Hepatocyte (in vitro differentiated cells): ENCODE data around the gene KRT16. TPM values are rescaled to one million over a fixed set of nuclear protein-coding genes. Genes with fewer than 3 reads are reported as not detected.
"Not testable (repeated sequence)": the region's sequence is repeated elsewhere in the genome, so short reads cannot be mapped to it uniquely, and the experiment has no call there.

ENCODE experiments used
- DNase-seq: peaks from one replicate; pipeline ENCODE4 v3.0.0-alpha.2; 2016; ENCODE audit warnings: low spot score
- H2AFZ ChIP-seq: fragments of 200-600 bp; sonication (generic); 2 replicates; pipeline ENCODE4 v1.6.0; 2016; ENCODE audit warnings: antibody characterized with exemption, mild to moderate bottlenecking
- H3K27ac ChIP-seq: fragments of 200-600 bp; sonication (generic); 2 replicates; pipeline ENCODE4 v1.5.1; 2016; ENCODE audit warnings: mild to moderate bottlenecking
- H3K27me3 ChIP-seq: fragments of 200-600 bp; sonication (generic); 2 replicates; pipeline ENCODE4 v1.6.1; 2016
- H3K36me3 ChIP-seq: fragments of 200-600 bp; sonication (generic); replicated peaks from 2 replicates; pipeline ENCODE4 v1.5.1; 2016; ENCODE audit warnings: low read depth; ENCODE audit not compliant: insufficient read depth
- H3K4me1 ChIP-seq: fragments of 200-600 bp; sonication (generic); 2 replicates; pipeline ENCODE4 v1.5.1; 2016; ENCODE audit warnings: mild to moderate bottlenecking, moderate library complexity; ENCODE audit not compliant: insufficient read depth
- H3K4me2 ChIP-seq: fragments of 200-600 bp; sonication (generic); 2 replicates; pipeline ENCODE4 v1.6.0; 2016
- H3K4me3 ChIP-seq: fragments of 200-600 bp; sonication (generic); 2 replicates; pipeline ENCODE4 v1.5.1; 2016; ENCODE audit warnings: mild to moderate bottlenecking
- H3K79me2 ChIP-seq: fragments of 200-600 bp; sonication (generic); 2 replicates; pipeline ENCODE4 v1.6.0; 2017; ENCODE audit warnings: mild to moderate bottlenecking
- H3K9me2 ChIP-seq: fragments of 200-600 bp; sonication (generic); replicated peaks from 2 replicates; pipeline ENCODE4 v1.6.0; 2017; ENCODE audit warnings: mild to moderate bottlenecking; ENCODE audit not compliant: insufficient read depth
- H3K9me3 ChIP-seq: fragments of 200-600 bp; sonication (generic); 2 replicates; pipeline ENCODE4 v1.5.1; 2016; ENCODE audit warnings: low read depth, mild to moderate bottlenecking
- H4K20me1 ChIP-seq: fragments of 200-600 bp; sonication (generic); 2 replicates; pipeline ENCODE4 v1.6.0; 2016; ENCODE audit warnings: mild to moderate bottlenecking; ENCODE audit not compliant: insufficient read depth, poor library complexity, severe bottlenecking
- EZH2 ChIP-seq: fragments of 200-600 bp; sonication (generic); IDR thresholded peaks from 2 replicates; pipeline ENCODE4 v1.6.1; 2016; ENCODE audit warnings: antibody characterized with exemption, mild to moderate bottlenecking, borderline replicate concordance
- EZH2phosphoT487 ChIP-seq: fragments of 200-600 bp; sonication (generic); IDR thresholded peaks from one replicate; pipeline ENCODE4 v1.6.1; 2018; ENCODE audit warnings: antibody characterized with exemption, mild to moderate bottlenecking, low read depth, moderate library complexity; ENCODE audit not compliant: unreplicated experiment, severe bottlenecking
- WGBS: methylation state at CpG from one replicate; pipeline ENCODE4 v1.1.6; 2016; ENCODE audit warnings: low lambda C conversion rate; ENCODE audit errors: missing lambda C conversion rate; 5-methylcytosine and 5-hydroxymethylcytosine counted together
- polyA plus RNA-seq: library from polyadenylated mRNA; unstranded; fragments of >200 nt; fragmentation: Nextera tagmentation; extraction: Ambion mirVana; gene quantifications from 2 replicates; pipeline ENCODE4 v1.2.1, GENCODE V29; 2016
- total RNA-seq: library from RNA; depleted of rRNA; stranded (reverse); fragments of >200 nt; gene quantifications from 2 replicates; pipeline ENCODE4 v1.2.3, GENCODE V29; 2014
- TF ChIP-seq, protein P1 (sequence below): fragments of 200-600 bp; sonication (generic); IDR thresholded peaks from 2 replicates; pipeline ENCODE4 v1.5.1; 2016; ENCODE audit warnings: antibody characterized with exemption, mild to moderate bottlenecking; ENCODE audit not compliant: poor library complexity

The KRT16 gene
- total and polyA plus RNA-seq, 2 experiments from 2014 or later: 0.90 to 2.5 TPM

DNA sequence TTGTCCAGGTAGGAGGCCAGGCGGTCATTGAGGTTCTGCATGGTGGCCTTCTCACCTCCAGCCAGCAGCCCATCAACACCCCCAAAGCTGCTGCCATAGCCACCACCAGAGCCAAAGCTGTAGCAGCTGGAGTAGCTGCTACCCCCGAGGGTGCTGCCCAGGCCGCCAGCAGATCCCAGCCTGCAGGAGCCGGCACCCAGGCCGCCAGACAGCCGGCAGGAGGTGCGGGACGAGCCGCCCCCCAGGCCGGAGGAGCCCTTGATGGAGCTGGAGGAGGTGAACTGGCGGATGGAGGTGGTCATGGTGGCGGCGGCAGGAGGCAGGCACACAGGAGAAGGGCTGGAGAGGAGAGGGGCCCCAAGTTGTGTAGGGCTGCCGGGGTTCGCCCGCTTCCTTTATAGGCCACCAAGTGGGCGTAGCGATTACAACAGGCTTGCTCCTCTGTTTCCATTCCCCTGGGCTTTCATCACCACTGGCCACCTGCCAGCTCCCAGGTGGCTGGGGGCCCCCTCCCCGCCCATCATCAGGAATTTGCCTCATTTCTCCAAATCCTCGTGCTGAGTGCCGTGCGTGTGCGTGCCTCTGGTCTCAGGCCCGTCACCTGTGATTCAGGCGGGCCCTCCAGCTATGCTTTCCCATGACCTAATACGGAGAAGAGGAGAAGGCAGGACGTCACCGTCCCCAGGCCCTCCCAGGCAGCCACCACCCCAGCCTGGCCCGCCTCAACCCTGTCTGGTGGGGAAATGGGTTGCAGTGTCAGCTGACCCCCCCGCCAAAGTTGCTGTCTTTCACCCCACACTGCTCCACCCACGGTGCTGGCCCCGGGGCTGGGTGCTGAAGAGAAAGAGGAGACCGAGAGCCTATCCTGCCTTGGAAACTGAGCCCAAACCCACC is 11.9 kb upstream of the KRT16 start, which contains the start of gene KRT17:
Gene KRT17 (minus strand): TSS at position 368 of the 894 bp plus-strand sequence. CDS start 66 bp downstream, at position 302.
- Histone ChIP-seq H3K27ac (no peak within 1 kb of the TSS), H4K20me1 (no peaks in the 10 kb centered on the region), H3K4me3 (no peak within 1 kb of the TSS), H3K27me3 (no peaks in the 10 kb centered on the region), H3K36me3 (no peaks in the 10 kb centered on the region), H3K4me2 (no peak within 1 kb of the TSS), H2AFZ (no peak within 1 kb of the TSS), H3K79me2 (no peaks in the 10 kb centered on the region), H3K4me1 (peaks cover 7% of the 10 kb centered on the region), H3K9me3 (no peaks in the 10 kb centered on the region), H3K9me2 (no peaks in the 10 kb centered on the region)
- DNase-seq: peak; percentile 68
- WGBS: 85% methylated on average over 32 of the region's 33 CpGs
- TF ChIP-seq, protein P1, sequence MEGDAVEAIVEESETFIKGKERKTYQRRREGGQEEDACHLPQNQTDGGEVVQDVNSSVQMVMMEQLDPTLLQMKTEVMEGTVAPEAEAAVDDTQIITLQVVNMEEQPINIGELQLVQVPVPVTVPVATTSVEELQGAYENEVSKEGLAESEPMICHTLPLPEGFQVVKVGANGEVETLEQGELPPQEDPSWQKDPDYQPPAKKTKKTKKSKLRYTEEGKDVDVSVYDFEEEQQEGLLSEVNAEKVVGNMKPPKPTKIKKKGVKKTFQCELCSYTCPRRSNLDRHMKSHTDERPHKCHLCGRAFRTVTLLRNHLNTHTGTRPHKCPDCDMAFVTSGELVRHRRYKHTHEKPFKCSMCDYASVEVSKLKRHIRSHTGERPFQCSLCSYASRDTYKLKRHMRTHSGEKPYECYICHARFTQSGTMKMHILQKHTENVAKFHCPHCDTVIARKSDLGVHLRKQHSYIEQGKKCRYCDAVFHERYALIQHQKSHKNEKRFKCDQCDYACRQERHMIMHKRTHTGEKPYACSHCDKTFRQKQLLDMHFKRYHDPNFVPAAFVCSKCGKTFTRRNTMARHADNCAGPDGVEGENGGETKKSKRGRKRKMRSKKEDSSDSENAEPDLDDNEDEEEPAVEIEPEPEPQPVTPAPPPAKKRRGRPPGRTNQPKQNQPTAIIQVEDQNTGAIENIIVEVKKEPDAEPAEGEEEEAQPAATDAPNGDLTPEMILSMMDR: no peak
- TF ChIP-seq EZH2: no peak
- TF ChIP-seq EZH2phosphoT487: no peak

DNA sequence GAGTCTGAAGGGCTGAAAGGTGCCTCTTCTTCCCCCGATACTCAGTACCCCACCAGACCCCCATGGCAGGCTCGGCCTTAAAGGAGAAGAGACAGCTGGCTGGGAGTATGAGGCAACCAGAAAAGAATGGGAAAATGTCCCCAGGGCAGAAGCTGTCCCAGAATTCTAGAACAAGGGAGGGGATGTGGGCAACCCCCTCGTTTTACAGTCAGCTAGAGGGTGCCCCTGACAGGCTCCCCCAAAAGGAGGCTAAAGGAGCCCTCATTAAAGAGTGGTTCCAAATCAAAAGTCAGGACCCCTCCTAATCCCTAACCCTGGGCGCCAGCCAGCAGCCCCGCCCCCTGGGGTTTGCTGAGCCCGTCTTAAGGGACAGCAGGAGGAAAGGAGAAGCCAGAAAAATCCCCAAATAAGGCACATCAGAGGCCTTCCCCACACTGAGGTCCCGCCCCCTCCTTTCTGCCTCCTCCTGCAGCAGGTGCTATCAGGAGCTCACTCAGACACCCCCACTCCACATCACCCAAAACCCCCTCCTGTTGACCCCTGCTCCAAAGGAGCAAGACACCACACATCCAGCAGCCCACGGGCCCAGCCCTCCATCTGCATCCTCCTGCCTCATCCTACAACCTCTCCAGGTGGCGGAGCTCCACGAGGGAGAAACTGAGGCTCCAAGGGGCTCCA is 10.8 kb upstream of the KRT16 start:
- not testable (repeated sequence) for H3K27ac ChIP-seq, H2AFZ ChIP-seq, H3K9me2 ChIP-seq, H3K4me1 ChIP-seq, DNase-seq, H3K4me3 ChIP-seq, H3K27me3 ChIP-seq, H4K20me1 ChIP-seq, H3K9me3 ChIP-seq, H3K79me2 ChIP-seq, H3K4me2 ChIP-seq, H3K36me3 ChIP-seq
- 66% methylated on average over 10 of the region's 10 CpGs for whole genome bisulfite sequencing

DNA sequence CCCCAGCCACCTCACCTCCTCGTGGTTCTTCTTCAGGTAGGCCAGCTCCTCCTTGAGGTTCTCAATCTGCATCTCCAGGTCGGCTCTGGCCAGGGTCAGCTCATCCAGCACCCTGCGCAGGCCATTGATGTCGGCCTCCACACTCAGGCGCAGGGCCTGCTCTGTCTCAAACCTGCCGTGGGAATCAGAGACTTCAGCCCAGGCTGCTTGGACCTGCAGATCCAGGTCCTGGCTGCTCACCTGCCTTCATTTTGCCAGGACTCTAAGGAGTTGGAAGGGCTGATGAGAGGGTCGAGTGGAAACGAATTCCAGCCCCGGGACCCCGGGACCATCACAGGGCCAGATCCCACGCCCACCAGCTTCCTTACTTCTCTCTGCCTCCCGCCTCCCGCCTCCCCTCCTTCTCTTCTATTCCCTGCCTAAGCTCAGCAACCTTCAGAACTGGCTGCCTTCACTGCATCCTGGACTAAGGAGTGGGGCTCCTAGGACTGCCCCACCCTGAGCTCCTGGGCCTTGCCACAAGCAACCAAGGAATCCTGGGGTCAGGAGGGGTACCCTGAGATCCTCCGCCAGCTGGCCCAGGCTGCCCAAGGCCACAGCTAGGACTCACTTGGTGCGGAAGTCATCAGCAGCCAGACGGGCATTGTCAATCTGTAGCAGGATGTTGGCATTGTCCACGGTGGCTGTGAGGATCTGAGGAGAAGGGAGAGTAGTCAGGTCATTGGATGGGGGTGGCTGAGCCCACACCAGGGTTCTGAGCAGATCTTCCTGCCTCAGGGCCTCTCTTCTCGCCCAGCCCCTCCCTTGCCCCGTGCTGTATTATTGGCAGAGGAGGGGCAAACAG is 10.0 kb upstream of the KRT16 start:
- WGBS: 79% methylated on average over 18 of the region's 19 CpGs
- not testable (repeated sequence) for H3K9me2 ChIP-seq, H3K9me3 ChIP-seq, H3K27me3 ChIP-seq, H3K4me1 ChIP-seq, H3K27ac ChIP-seq, H3K79me2 ChIP-seq, H3K36me3 ChIP-seq, H3K4me3 ChIP-seq, H2AFZ ChIP-seq, DNase-seq, H4K20me1 ChIP-seq
- H3K4me2 ChIP-seq: peak overlapping the region; percentile 19

DNA sequence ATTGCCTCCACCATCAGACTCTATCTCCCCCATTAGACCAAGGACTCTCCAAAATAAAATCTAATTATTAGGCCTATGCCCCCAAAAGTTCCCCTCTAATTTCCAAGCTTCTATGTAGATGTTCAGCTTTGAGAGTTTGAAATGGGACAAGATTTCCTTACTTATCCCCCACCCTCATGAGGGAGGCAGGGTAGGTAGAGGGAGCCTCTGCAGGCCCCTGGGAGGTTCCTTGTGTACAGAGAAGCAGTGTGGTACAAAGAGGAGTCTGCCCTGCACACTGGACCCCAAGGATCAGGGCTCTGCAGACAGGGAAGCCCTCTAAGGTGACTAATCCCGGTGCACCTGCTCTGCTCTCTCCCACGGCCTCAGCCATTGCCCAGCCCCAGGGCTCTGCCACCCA is 9.3 kb upstream of the KRT16 start:
- Histone ChIP-seq H3K27ac (no peak overlapping the region), H3K4me2 (no peak overlapping the region), H3K27me3 (no peaks in the 10 kb centered on the region), H3K36me3 (no peaks in the 10 kb centered on the region), H2AFZ (no peak overlapping the region), H3K9me2 (no peaks in the 10 kb centered on the region), H3K4me1 (peaks cover 7% of the 10 kb centered on the region), H3K9me3 (no peaks in the 10 kb centered on the region), H4K20me1 (no peaks in the 10 kb centered on the region), H3K4me3 (no peak overlapping the region), H3K79me2 (no peaks in the 10 kb centered on the region)
- DNase-seq: no peak
- WGBS: 74% methylated on average over 2 of the region's 2 CpGs
- TF ChIP-seq, protein P1: no peak
- TF ChIP-seq EZH2: no peak

DNA sequence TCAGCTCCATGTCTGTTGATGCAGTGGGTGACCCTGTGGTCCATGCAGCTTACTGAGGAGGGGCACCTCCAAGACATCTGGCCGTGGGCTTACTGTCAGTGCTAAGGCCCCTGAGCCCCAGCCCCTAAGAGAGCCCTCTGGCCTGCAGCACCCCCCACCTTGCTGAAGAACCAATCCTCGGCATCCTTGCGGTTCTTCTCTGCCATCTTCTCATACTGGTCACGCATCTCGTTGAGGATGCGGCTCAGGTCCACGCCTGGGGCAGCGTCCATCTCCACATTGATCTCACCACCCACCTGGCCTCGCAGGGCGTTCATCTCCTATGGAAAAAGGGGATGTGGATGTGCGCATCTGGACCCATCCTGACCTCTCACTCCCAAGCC is 8.9 kb upstream of the KRT16 start:
- WGBS: 96% methylated on average over 11 of the region's 11 CpGs
- H3K4me1 ChIP-seq, H3K27me3 ChIP-seq, H2AFZ ChIP-seq, H3K79me2 ChIP-seq, H3K9me2 ChIP-seq, H3K27ac ChIP-seq, H4K20me1 ChIP-seq, H3K9me3 ChIP-seq, DNase-seq, H3K4me3 ChIP-seq, H3K36me3 ChIP-seq, H3K4me2 ChIP-seq: not testable (repeated sequence)
